Cardiac muscle cell (in vitro differentiated cells and primary cell): ENCODE results near the gene PSMA2. TPM values are rescaled to one million over a fixed set of nuclear protein-coding genes. Genes with fewer than 3 reads are reported as not detected.

ENCODE experiments used
- DNase-seq, 2 donors: peaks; one replicate each; pipeline versions ENCODE4 v3.0.0 to v3.0.0-alpha.2; 2010 to 2017; ENCODE audit warnings: low read depth in 1 of 2, low spot score in 1 of 2
- H3K27ac ChIP-seq: fragments of 200-600 bp; sonication (generic); 2 replicates; pipeline ENCODE4 v1.5.1; 2016
- H3K27me3 ChIP-seq: fragments of 200-600 bp; sonication (generic); 2 replicates; pipeline ENCODE4 v1.6.0; 2016; ENCODE audit warnings: control low read depth
- H3K36me3 ChIP-seq: fragments of 200-600 bp; sonication (generic); 2 replicates; pipeline ENCODE4 v1.5.1; 2016; ENCODE audit warnings: control low read depth
- H3K4me1 ChIP-seq: fragments of 200-600 bp; sonication (generic); 2 replicates; pipeline ENCODE4 v1.8.1; 2017; ENCODE audit warnings: low read depth, mild to moderate bottlenecking, mixed run types
- H3K4me3 ChIP-seq: fragments of 200-600 bp; sonication (generic); 2 replicates; pipeline ENCODE4 v1.5.1; 2016; ENCODE audit warnings: mild to moderate bottlenecking
- H3K9me3 ChIP-seq: fragments of 200-600 bp; sonication (generic); 2 replicates; pipeline ENCODE4 v1.5.1; 2017; ENCODE audit warnings: low read depth, mild to moderate bottlenecking, control low read depth
- polyA plus RNA-seq: library from polyadenylated mRNA; unstranded; fragments of >200 nt; fragmentation: Nextera tagmentation; extraction: Ambion mirVana; gene quantifications from 2 replicates; pipeline ENCODE4 v1.2.1, GENCODE V29; 2016
- total RNA-seq: library from RNA; depleted of rRNA; stranded (reverse); fragments of >200 nt; gene quantifications from 2 replicates; pipeline ENCODE4 v1.2.3, GENCODE V29; 2016
- TF ChIP-seq, protein P1 (sequence below): IDR thresholded peaks from 2 replicates; pipeline ENCODE4 v1.5.1; 2012; ENCODE audit warnings: low read depth, mild to moderate bottlenecking, low read length

PSMA2 gene
- total RNA-seq (54.0 and 67.7 TPM in 2 replicates), polyA plus RNA-seq (326 and 371 TPM in 2 replicates)

GRCh38 chr7:42931834-42932651 lies at the start of gene PSMA2, which contains the start of gene MRPL32:
Gene PSMA2 (minus strand): TSS chr7:42932174. CDS start chr7:42932158, 16 bp downstream.
Gene MRPL32 (plus strand): TSS chr7:42932376. CDS start chr7:42932387, 11 bp downstream.
- H3K36me3 ChIP-seq, result peaks cover 15% of the 10 kb centered on the region
- peak within 1 kb of the TSS; percentile 70 for H3K4me3 ChIP-seq
- H3K27me3 ChIP-seq, result no peaks in the 10 kb centered on the region
- TF ChIP-seq, protein P1, sequence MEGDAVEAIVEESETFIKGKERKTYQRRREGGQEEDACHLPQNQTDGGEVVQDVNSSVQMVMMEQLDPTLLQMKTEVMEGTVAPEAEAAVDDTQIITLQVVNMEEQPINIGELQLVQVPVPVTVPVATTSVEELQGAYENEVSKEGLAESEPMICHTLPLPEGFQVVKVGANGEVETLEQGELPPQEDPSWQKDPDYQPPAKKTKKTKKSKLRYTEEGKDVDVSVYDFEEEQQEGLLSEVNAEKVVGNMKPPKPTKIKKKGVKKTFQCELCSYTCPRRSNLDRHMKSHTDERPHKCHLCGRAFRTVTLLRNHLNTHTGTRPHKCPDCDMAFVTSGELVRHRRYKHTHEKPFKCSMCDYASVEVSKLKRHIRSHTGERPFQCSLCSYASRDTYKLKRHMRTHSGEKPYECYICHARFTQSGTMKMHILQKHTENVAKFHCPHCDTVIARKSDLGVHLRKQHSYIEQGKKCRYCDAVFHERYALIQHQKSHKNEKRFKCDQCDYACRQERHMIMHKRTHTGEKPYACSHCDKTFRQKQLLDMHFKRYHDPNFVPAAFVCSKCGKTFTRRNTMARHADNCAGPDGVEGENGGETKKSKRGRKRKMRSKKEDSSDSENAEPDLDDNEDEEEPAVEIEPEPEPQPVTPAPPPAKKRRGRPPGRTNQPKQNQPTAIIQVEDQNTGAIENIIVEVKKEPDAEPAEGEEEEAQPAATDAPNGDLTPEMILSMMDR, result no peak
- no peaks in the 10 kb centered on the region for H3K9me3 ChIP-seq
- peaks cover 9% of the 10 kb centered on the region for H3K4me1 ChIP-seq
- peak; percentile 98 for DNase-seq
- peak within 1 kb of the TSS; percentile 86 for H3K27ac ChIP-seq

DNA sequence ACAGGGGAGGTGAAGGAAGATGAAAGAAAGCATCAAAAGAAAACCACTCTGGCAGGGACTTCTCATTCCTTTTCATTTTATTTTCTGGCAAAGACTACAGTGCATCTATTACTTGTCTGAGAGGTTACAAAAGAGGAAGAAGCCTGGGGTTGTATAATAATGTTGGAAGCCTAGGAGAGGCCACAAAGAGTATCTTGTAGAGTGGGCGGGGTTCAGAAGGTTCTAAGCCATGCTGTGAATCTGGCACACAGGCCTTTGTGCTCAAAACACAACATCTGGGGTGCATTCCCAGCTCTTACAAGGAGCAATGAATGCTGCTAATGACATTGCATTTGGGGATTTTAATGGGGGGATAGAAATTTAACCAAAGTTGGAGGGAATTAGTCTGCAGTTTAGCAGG lies 49.6 kb upstream of the PSMA2 start:
- Histone ChIP-seq H3K4me1 (no peaks in the 10 kb centered on the region), H3K4me3 (no peak overlapping the region), H3K27ac (no peak overlapping the region), H3K27me3 (no peaks in the 10 kb centered on the region), H3K9me3 (no peaks in the 10 kb centered on the region), H3K36me3 (no peaks in the 10 kb centered on the region)
- TF ChIP-seq, protein P1, result no peak
- no peak for DNase-seq

GRCh38 chr7:42980514-42980913 lies 48.5 kb upstream of the PSMA2 start:
- no peaks in the 10 kb centered on the region for H3K27me3 ChIP-seq
- H3K4me3 ChIP-seq, result no peak overlapping the region
- no peak overlapping the region for H3K27ac ChIP-seq
- no peaks in the 10 kb centered on the region for H3K4me1 ChIP-seq
- TF ChIP-seq, protein P1, result no peak
- no peak for DNase-seq
- H3K9me3 ChIP-seq, result no peaks in the 10 kb centered on the region
- H3K36me3 ChIP-seq, result no peaks in the 10 kb centered on the region

- Histone ChIP-seq H3K4me3 (no peak overlapping the region), H3K36me3 (no peaks in the 10 kb centered on the region), H3K27me3 (no peaks in the 10 kb centered on the region), H3K27ac (no peak overlapping the region), H3K4me1 (no peaks in the 10 kb centered on the region), H3K9me3 (no peaks in the 10 kb centered on the region)
- TF ChIP-seq, protein P1, result no peak
- DNase-seq, result no peak
These were observed 48.1 kb upstream of the PSMA2 start for GRCh38 chr7:42980084-42980483.

GRCh38 chr7:42978496-42978895 lies 46.5 kb upstream of the PSMA2 start:
- peak in 1 of 2 donors; percentile 38 for DNase-seq
- Histone ChIP-seq H3K27ac (no peak overlapping the region), H3K9me3 (no peaks in the 10 kb centered on the region), H3K4me3 (no peak overlapping the region), H3K27me3 (no peaks in the 10 kb centered on the region), H3K4me1 (no peaks in the 10 kb centered on the region), H3K36me3 (no peaks in the 10 kb centered on the region)
- TF ChIP-seq, protein P1, result no peak
